Stimulated activated CD4-positive, alpha-beta T cell treated with anti-CD3 and anti-CD28 coated beads, Interleukin-2, amount 100 ng/mL, for 4 hours (primary cell): ENCODE measurements around the gene PARVB.
A peak's percentile ranks its signal among the peaks of the same experiment; 100 is the strongest.
"Not testable (repeated sequence)": the region's sequence is repeated elsewhere in the genome, so short reads cannot be mapped to it uniquely, and the experiment has no call there.

Experiments
- DNase-seq: peaks from one replicate; pipeline ENCODE4 v3.0.0-alpha.2; 2020; ENCODE audit warnings: low read depth

The PARVB gene

DNA sequence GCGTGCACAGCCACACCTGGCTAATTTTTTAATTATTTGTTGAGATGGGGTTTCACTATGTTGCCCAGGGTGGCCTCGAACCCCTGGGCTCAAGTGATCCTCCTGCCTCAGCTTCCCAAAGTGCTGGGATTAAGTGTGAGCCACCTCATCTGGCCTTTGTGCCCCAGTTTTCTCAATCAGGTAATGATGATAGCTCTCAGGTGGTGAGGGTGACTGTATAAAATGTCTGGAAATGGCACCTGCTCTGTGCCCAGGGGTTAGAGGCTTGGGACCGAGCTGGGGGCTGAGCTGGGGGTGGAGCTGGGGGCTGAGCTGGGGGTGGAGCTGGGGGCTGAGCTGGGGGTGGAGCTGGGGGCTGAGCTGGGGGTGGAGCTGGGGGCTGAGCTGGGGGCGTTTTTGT lies 32.5 kb downstream of the PARVB start:
- DNase-seq: not testable (repeated sequence)

DNA sequence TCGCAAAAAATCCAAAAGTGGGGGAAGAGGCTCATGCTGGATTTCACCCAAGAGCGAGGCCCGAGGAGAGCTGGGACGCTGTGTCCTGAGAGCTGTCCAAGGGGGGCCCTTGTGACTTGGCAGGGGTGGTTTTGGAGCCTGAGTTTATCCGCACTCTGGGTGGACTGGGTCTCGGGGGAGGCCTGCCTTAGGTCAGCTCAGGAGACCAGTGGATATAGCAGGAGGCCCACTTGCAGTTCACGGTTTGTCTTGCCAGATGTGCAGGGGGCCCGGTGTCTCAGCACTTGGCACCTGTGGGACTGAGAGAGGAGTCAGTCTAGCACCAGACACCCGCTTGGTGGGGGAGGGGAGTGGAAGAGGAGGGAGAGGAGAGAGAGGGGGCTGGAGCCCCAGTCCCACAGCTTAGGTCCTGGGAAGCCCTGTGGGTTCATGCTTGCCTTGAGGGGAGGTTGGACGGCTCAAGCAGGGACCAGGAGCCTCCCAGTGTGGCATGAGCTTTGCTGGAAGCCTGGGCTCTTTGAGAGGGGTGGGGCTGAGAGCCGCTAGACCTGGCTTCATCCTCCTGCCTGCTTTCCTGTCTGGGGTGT lies 33.4 kb downstream of the PARVB start:
- DNase-seq: no peak

DNA sequence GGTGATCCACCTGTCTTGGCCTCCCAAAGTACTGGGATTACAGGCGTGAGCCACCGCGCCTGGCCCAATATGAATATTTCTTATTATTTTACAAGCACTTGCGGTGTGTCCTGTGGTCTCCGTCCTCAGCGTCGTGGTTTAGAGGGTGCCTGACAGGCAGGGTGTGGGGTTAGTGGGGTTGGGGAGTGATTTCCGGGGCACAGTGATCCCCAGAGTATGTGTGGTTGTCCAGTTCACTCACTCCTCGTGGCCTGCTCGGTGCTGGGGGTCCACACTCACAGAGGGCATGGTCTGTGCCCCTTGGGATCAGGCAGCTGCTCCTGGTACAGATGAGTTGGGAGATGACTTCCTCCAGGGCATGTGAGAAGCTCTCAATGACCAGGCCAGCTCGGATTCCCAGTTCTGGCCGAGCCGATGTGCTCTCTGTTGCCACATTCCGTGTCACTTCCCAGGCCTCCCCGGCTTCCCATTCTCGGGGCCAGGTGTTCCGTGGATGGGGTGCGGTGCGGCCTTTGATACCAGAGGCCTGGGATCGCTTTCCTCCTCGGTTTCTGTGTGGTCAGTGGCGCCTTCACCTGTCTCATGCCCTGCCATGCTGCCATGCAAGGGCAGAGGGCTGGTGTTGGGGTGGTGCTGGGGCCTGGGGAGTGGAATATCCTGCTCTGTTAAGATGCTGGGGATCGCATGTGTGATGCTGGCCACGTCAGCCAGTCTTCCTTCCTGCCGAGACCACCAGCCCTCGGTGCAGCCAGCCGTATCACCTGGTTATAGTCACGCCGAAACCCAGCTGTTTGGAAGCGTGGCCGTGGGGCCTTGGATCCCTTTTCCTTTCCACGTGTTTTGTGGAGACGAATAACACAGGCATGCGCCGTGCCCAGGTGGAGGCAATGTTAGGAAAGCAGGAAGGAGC lies 39.6 kb downstream of the PARVB start:
- DNase-seq: no peak

- no peak for DNase-seq
These were observed 42.9 kb downstream of the PARVB start for GRCh38 chr22:44067033-44067432.

DNA sequence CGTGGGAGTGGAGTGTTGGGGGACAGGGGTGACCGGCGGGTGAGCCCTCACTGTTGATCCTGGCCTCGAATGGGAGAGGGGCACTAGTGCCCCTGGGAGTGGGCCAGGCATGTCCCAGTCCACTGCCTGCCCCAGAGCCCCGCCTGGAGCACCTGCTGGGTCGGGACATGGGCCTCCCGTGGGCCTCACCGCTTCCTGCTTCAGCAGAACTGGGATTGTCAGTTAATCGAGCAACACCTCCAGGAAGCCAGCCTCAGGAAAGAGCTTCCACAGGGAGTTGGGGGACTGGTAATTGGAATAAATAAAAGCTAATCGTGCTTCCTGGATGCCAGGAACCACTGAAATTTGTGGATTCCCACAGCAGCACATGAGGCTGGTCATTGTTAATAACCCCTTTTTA lies 43.8 kb downstream of the PARVB start:
- DNase-seq: no peak

DNA sequence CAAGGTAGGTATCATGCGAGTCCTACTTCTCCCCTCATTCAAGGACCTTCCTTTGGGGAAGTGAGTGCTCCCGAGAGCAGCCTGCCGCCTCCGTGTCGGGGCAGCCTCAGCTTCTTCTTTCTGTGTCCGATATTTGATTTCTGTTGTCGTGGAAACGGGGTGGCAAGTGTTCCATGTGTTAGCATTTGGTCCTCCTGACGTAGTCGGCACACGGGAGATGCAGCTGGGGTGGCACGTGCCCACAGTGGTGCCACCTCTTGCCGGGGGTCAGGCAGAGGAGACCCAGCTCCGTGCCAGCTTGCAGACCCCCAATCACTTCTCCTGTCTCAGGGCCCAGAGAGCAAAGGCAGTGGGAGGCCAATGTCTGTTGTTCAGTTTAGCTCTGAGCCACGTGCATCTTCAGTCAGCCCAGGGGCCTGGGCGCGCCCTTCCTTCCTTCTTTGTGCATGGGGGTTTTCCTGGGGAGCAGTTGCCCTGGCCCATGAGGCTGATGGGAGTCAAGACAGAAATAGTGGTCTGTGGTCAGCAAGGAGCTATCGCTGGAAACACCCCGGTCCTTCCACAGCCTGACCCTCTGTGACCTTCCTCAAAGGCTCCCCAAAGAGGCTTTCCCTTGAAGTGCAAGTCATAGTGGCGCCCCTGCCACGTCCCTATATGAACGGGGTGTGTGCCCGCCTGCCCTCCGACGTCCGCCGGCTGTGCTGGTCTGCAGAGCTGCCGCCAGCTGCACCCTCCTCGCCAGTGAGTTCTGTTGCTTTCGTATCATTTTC lies 44.5 kb downstream of the PARVB start:
- no peak for DNase-seq

DNA sequence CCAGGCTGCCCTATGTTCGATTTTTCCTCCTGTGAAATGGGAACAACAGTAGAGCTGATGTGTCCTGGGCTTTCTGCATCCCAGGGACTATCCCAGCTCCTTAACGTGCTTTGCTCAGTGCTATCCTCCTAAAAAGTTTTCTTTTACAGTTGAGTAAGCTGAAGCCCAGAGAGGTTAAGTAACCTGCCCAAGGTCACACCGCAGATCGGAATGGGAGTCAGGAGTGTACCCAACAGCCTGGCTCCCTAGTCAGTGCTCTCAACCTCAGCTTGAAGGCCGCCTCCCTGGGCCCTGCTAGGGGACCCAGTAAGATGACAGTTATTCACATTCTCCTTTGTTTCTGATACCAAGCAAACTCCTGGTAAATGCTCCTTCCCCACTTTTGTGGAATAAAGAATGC lies 45.9 kb downstream of the PARVB start:
- no peak for DNase-seq

DNA sequence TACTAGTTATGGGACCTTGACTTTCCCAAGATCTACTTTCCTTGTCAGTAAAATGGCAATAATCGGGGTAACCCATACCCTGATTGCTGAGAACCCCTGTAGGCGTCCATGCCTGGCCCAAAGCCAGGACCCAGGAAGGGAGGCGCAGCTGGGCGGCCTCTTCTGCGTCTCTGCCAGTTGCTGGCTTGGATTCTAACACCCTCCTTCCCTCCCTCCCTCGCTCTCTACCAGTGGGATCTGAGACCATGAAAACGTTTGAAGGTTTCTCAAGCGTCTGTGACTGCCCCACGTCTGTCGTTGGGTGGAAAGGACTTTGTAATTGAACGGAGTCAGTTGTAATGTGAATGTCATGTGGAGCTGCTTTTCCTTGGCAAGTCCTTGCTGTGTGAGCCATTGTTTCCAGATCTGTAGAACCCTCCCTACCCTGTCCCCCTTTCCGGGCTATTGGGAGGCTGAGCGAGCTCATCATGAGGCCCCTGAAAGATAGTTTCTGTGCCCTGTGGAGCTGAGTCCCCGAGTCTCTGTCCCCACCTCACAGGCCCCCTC lies 47.8 kb downstream of the PARVB start:
- DNase-seq: no peak

DNA sequence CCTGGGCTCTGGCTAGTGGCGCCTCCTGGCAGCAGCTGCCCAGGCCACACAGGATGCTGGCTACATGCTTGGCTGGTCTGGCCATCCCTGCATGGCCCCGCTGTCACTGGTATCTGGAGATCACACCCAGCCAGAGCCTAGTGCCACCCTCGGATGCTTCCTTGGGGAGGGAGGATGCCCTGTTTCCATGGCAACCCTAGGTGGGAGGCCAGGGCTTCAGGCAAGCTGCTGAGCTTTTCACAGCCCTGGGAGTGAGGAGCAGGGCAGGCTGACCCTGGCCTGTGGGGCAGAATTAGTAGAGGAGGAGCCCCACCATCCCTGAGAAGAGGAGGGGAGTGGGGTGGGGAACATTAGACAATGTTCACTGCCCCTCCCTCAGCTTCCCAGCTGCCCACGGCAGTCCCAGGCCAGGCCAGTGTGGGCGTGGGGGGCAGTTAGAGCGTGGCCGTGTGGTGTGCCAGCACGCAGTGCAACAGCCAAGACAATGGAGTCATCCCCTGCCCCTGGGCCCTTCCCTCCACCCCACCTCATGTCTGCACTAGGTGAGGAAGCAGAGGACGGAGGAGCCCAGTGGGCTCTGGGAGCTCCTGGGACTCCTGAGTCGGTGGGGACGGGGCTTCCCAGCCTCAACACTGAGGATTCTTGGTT lies 50.4 kb downstream of the PARVB start:
- DNase-seq: no peak

DNA sequence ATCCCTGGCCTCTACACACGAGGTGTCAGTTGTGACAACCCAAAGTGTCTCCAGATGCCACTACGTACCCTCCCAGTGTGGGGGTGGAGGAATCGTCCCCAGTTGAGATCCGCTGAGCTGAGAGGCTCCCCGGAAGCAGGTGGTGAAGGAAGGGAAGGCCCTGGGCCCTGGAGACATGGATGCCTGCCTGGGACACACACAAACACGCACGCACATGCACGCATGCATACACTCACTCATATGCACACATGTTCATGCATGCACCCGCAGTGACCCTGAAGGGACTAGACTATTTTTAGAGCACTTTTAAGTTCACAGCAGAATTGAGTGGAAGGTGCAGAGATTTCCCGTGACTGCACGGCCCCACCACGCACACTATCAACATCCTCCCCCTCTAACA lies 50.9 kb downstream of the PARVB start:
- no peak for DNase-seq

GRCh38 chr22:44075670-44076069 lies 51.6 kb downstream of the PARVB start:
- DNase-seq: no peak

DNA sequence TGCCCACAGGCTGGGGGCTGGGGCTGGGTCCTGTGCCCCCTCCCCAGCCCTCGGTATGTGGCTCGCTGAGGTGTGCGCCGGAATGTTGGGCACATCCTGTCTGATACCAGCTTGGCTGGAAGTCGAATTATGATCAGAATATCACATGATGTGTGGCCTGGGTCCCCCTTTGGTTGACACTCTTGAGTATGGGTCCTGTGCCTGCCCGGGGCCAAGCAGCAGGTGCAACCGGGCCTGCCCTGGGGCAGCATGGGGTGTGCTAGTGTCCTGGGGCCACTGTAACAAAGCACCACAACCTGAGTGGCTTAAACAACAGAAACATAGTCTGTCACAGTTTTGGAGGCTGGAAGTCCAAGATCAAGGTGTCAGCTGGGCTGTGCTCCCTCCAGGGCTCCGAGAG lies 52.7 kb downstream of the PARVB start:
- DNase-seq: no peak

DNA sequence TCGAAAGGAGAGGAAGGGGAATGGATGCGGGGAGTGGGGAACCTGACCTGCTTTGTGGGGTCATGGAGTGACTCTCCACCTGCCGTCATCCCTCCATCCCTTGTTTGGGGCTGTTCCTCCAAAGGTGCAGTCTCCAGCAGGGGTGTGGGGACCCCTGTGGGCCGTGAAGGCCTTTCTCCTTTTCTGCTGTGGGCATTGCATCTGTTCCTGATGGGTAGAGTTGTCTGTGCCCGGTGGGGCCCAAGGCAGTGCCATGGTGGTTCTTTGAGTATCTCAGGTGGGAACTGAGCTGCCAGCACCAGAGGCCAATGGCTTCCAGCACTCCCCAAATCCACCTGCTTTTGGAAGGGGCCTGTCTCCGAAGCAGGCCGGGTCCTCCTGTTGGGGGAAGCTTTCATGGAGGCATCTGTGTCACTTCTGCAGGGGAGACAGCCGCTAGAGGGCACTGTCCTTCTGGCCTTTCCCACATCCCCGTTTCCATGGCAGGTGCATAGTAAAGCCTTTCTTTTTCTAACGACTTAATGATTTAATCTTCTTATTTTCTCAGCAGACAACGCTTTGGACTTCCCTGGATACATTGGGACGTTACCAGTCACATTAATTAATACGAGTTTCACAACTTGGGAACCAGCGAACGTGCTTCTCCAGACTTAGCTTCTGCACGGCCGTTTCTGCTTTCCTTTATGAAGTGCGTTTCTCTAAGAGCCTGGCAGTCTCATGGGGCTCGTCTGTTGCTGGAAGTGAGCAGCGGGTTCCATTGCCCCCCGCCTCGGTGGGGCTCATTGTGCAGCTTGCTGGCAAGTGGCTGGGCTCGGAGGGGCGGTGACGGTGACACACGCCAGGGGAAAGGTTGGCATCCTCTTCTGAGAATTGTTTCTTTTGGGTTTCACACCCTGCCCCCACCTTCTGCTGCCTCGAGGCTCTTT lies 57.1 kb downstream of the PARVB start:
- DNase-seq: peak; percentile 41

GRCh38 chr22:44082801-44083200 lies 58.7 kb downstream of the PARVB start:
- no peak for DNase-seq

GRCh38 chr22:44084044-44084772 lies 60.1 kb downstream of the PARVB start:
- no peak for DNase-seq

DNA sequence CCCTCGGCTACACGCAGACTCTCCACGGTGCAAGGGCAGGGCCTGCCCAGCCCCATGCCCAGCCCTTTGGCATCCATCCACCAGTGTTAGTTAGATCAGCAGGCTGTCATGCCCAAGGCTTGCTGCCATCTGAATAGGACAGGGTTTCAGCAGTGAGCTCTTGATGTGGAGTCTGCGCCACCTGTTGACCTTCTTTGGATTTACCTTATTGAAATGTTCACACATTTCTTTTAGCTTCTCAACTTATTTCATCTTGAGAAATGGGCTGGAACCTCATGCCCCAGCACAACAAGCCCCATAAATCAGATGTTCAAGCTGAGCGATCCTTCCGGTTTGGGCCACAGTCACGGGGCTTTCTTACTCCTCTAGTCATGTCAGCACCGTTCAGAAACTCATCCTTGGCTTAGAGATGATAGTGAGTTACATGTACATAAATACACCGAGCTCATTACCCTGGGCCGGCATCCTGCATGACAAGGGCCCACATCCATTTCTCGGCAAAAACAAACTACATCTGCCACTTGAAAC lies 61.7 kb downstream of the PARVB start:
- no peak for DNase-seq

DNA sequence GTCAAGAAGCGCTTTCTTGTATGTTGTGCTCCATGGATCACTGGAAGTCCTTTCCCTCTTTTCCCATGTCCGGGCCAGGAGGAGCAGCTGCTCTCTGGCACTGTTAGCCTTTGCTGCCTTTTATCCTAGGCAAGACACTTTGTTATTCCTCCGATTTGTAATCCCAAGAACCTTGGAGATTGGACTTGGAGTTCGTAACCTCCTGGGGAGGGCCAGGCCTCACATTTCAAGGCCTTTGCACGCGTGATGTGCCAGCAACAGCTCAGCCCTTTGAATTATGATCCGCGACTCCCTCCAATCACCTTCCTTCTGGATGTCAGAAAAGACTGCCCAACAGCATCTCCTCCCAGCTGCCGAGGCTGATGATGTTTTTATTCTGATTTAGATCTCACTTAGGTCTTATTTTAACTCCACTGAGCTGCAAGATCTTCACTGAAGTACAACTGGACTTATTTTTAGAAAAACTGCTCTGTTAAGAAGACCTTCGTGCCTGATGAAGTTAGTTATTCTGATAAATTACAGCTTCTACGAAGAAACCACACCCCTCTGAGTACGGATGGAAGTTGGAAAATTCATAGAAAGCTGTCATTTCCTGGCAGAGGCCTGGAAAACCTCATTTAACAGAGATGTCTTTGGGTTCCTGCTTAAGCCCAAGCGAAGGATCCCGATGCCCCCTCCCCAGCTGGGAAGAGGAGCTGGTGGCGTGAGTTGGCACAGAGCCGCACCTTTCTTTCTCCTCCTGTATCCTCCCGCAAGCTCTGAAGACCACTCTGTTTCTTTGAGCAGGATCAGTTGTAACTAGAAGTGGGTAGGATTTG lies 62.4 kb downstream of the PARVB start:
- DNase-seq: no peak

GRCh38 chr22:44087089-44087430 lies 63.0 kb downstream of the PARVB start:
- no peak for DNase-seq

DNA sequence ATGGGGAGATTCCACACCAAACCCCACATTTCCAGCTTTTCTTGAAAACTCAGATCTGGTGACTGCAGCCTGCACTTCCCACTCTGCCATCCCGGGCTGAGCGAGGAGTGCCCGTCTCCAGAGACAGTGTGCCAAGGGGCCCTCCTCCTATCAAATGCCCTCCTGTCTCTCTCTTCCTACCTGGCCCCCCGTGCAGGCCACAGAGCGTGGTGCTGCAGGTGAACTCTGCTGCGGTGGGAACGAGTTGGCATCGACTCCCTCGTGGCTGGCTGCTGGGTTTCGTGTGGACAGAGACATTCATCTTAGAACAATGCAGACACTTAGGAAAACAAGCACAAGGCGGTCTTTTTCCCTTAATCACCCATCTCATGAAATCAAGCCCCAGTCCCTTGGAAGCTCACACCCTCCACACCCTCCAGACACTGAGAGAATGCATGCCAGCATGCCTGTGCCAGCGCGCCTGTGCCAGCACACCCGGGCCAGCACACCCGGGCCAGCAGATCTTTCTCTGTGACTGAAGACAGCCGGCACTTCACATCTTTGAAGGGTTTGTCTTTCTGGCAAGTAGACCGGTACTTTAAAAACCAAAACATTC lies 65.0 kb downstream of the PARVB start:
- no peak for DNase-seq
